ENCODE results near the gene COL19A1.
"Not testable (repeated sequence)": the region's sequence is repeated elsewhere in the genome, so short reads cannot be mapped to it uniquely, and the experiment has no call there.

Gene COL19A1

GRCh38 chr6:69866351-69866769, at the start of gene COL19A1:
COL19A1 (plus strand) TSS chr6:69866556; CDS start chr6:69879568, 13,012 bp downstream.
- DNase-seq (ENCODE audit: low read depth): no peak

- DNase-seq (ENCODE audit: low read depth): no peak
These were observed 49.8 kb upstream of the COL19A1 start for GRCh38 chr6:69816569-69816968.

- DNase-seq (ENCODE audit: low read depth): no peak
These were observed 49.0 kb upstream of the COL19A1 start for GRCh38 chr6:69817358-69817757.

GRCh38 chr6:69818223-69818930, 48.0 kb upstream of the COL19A1 start:
- DNase-seq (ENCODE audit: low read depth): no peak

GRCh38 chr6:69819138-69819537, 47.2 kb upstream of the COL19A1 start:
- no peak for DNase-seq (ENCODE audit: low read depth)

GRCh38 chr6:69820018-69820417, 46.3 kb upstream of the COL19A1 start:
- DNase-seq (ENCODE audit: low read depth): no peak

- DNase-seq (ENCODE audit: low read depth): no peak
These were observed 45.9 kb upstream of the COL19A1 start for GRCh38 chr6:69820438-69820837.

GRCh38 chr6:69824355-69824754, 42.0 kb upstream of the COL19A1 start:
- DNase-seq (ENCODE audit: low read depth): not testable (repeated sequence)

- DNase-seq (ENCODE audit: low read depth): no peak
These were observed 40.5 kb upstream of the COL19A1 start for GRCh38 chr6:69825904-69826303.

- DNase-seq (ENCODE audit: low read depth): no peak
These were observed 39.0 kb upstream of the COL19A1 start for GRCh38 chr6:69827276-69827893.

GRCh38 chr6:69832558-69832957, 33.8 kb upstream of the COL19A1 start:
- no peak for DNase-seq (ENCODE audit: low read depth)

GRCh38 chr6:69835414-69836179, 30.8 kb upstream of the COL19A1 start:
- no peak for DNase-seq (ENCODE audit: low read depth)

- no peak for DNase-seq (ENCODE audit: low read depth)
These were observed 24.5 kb upstream of the COL19A1 start for GRCh38 chr6:69841862-69842261.

GRCh38 chr6:69843189-69843588, 23.2 kb upstream of the COL19A1 start:
- no peak for DNase-seq (ENCODE audit: low read depth)

- DNase-seq (ENCODE audit: low read depth): no peak
These were observed 20.0 kb upstream of the COL19A1 start for GRCh38 chr6:69846312-69846711.

GRCh38 chr6:69846770-69847491, 19.4 kb upstream of the COL19A1 start:
- no peak for DNase-seq (ENCODE audit: low read depth)

- no peak for DNase-seq (ENCODE audit: low read depth)
These were observed 18.9 kb upstream of the COL19A1 start for GRCh38 chr6:69847492-69847788.

GRCh38 chr6:69848552-69848951, 17.8 kb upstream of the COL19A1 start:
- no peak for DNase-seq (ENCODE audit: low read depth)

- no peak for DNase-seq (ENCODE audit: low read depth)
These were observed 13.7 kb upstream of the COL19A1 start for GRCh38 chr6:69852706-69853105.

GRCh38 chr6:69861986-69862385, 4.4 kb upstream of the COL19A1 start:
- no peak for DNase-seq (ENCODE audit: low read depth)

- no peak for DNase-seq (ENCODE audit: low read depth)
These were observed 2.6 kb upstream of the COL19A1 start for GRCh38 chr6:69863766-69864165.

GRCh38 chr6:69865126-69865525, 1.2 kb upstream of the COL19A1 start:
- DNase-seq (ENCODE audit: low read depth): no peak
